WTC11 (cell line): ENCODE measurements around the gene ERMAP. TPM values are rescaled to one million over a fixed set of nuclear protein-coding genes. Genes with fewer than 3 reads are reported as not detected.
"Not testable (repeated sequence)": the region's sequence is repeated elsewhere in the genome, so short reads cannot be mapped to it uniquely, and the experiment has no call there.

ENCODE experiments used
- ATAC-seq: fragments of 200-7000 bp; cut with Tn5 transposase; 2 replicates; pipeline ENCODE4 v1.10.0; 2021; ENCODE audit warnings: mild to moderate bottlenecking, moderate library complexity
- CTCF ChIA-PET: fragments of 300-600 bp; sonication (Branson Sonifier 250); formaldehyde crosslinking; loops from one replicate; lab custom pipeline; 2021; ENCODE audit warnings: antibody characterized with exemption; lab: Charles Lee
- POLR2A ChIA-PET: fragments of 350-600 bp; sonication (Branson Sonifier 250); formaldehyde crosslinking; loops from one replicate; lab custom pipeline; 2021; ENCODE audit warnings: antibody characterized with exemption; lab: Charles Lee
- DNase-seq: peaks from one replicate; pipeline ENCODE4 v3.0.0; 2021; ENCODE audit warnings: low spot score
- H3K27ac Mint-ChIP-seq: 2 replicates; pipeline ENCODE4 v1.8.0; 2021; ENCODE audit warnings: mixed read lengths
- H3K27me3 Mint-ChIP-seq: 2 replicates; pipeline ENCODE4 v1.8.0; 2021; ENCODE audit warnings: low read depth, mild to moderate bottlenecking, moderate library complexity, mixed read lengths
- H3K36me3 Mint-ChIP-seq: 2 replicates; pipeline ENCODE4 v1.8.0; 2021; ENCODE audit warnings: mixed read lengths
- H3K4me1 Mint-ChIP-seq: 2 replicates; pipeline ENCODE4 v1.8.0; 2022; ENCODE audit warnings: mixed read lengths
- H3K4me3 Mint-ChIP-seq: 2 replicates; pipeline ENCODE4 v1.8.0; 2021; ENCODE audit warnings: mild to moderate bottlenecking, moderate library complexity, mixed read lengths
- H3K9me3 Mint-ChIP-seq: 2 replicates; pipeline ENCODE4 v1.8.0; 2021; ENCODE audit warnings: mixed read lengths
- ATF1 ChIP-seq: sonication (generic); formaldehyde crosslinking; IDR thresholded peaks from 2 replicates; pipeline ENCODE4 v1.8.1; 2023; ENCODE audit warnings: mild to moderate bottlenecking, moderate library complexity, missing genetic modification reagents
- CREB1 ChIP-seq: sonication (generic); formaldehyde crosslinking; IDR thresholded peaks from 2 replicates; pipeline ENCODE4 v1.8.0; 2023; ENCODE audit warnings: mild to moderate bottlenecking, missing genetic modification reagents
- CREM ChIP-seq: sonication (generic); formaldehyde crosslinking; IDR thresholded peaks from 2 replicates; pipeline ENCODE4 v1.8.1; 2022; ENCODE audit warnings: mild to moderate bottlenecking, missing genetic modification reagents, moderate library complexity
- EMX1 ChIP-seq: fragments of 250-450 bp; sonication (Bioruptor Pico); IDR thresholded peaks from 2 replicates; pipeline ENCODE4 v1.8.0; 2021; ENCODE audit warnings: mild to moderate bottlenecking
- FOXJ3 ChIP-seq: sonication (generic); formaldehyde crosslinking; IDR thresholded peaks from 2 replicates; pipeline ENCODE4 v1.9.0; 2021; ENCODE audit warnings: missing genetic modification reagents, mild to moderate bottlenecking, borderline replicate concordance
- FOXP1 ChIP-seq: sonication (generic); formaldehyde crosslinking; IDR thresholded peaks from 2 replicates; pipeline ENCODE4 v1.8.0; 2022; ENCODE audit warnings: missing genetic modification reagents, mild to moderate bottlenecking, moderate library complexity, borderline replicate concordance
- KAT7 ChIP-seq: sonication (generic); formaldehyde crosslinking; IDR thresholded peaks from 2 replicates; pipeline ENCODE4 v1.8.1; 2023; ENCODE audit warnings: missing genetic modification reagents, mild to moderate bottlenecking, borderline replicate concordance
- NFYB ChIP-seq: sonication (generic); formaldehyde crosslinking; conservative IDR thresholded peaks from 2 replicates; pipeline ENCODE4 v1.8.0; 2022; ENCODE audit warnings: low read depth, missing genetic modification reagents
- TEAD1 ChIP-seq: sonication (generic); formaldehyde crosslinking; IDR thresholded peaks from 2 replicates; pipeline ENCODE4 v1.8.0; 2022; ENCODE audit warnings: mild to moderate bottlenecking, missing genetic modification reagents
- ZBTB21 ChIP-seq: sonication (generic); formaldehyde crosslinking; IDR thresholded peaks from 2 replicates; pipeline ENCODE4 v1.8.1; 2023; ENCODE audit warnings: mild to moderate bottlenecking, missing genetic modification reagents, borderline replicate concordance
- ZNF219 ChIP-seq: sonication (generic); formaldehyde crosslinking; IDR thresholded peaks from 2 replicates; pipeline ENCODE4 v1.8.0; 2023; ENCODE audit warnings: missing genetic modification reagents, mild to moderate bottlenecking, borderline replicate concordance
- ZNF232 ChIP-seq: sonication (generic); formaldehyde crosslinking; IDR thresholded peaks from 2 replicates; pipeline ENCODE4 v1.8.0; 2022; ENCODE audit warnings: mild to moderate bottlenecking, missing genetic modification reagents
- ZNF396 ChIP-seq: fragments of 250-450 bp; sonication (Bioruptor Pico); IDR thresholded peaks from 2 replicates; pipeline ENCODE4 v1.8.0; 2021; ENCODE audit warnings: mild to moderate bottlenecking, moderate library complexity, borderline replicate concordance
- ZNF416 ChIP-seq: fragments of 250-450 bp; sonication (Bioruptor Pico); IDR thresholded peaks from 2 replicates; pipeline ENCODE4 v1.9.0; 2021; ENCODE audit warnings: mild to moderate bottlenecking, inconsistent platforms
- total RNA-seq: library from RNA; stranded (reverse); gene quantifications from 3 replicates; pipeline ENCODE4 v1.2.3, GENCODE V29; 2021
- TF ChIP-seq, protein P1 (sequence below): sonication (generic); formaldehyde crosslinking; IDR thresholded peaks from 2 replicates; pipeline ENCODE4 v1.8.1; 2022; ENCODE audit warnings: low read depth, mild to moderate bottlenecking, moderate library complexity, missing genetic modification reagents, borderline replicate concordance
- TF ChIP-seq, protein P2 (sequence below): sonication (generic); formaldehyde crosslinking; IDR thresholded peaks from 2 replicates; pipeline ENCODE4 v1.8.1; 2023; ENCODE audit warnings: mild to moderate bottlenecking, missing genetic modification reagents
- TF ChIP-seq, protein P3 (sequence below): fragments of 250-450 bp; sonication (Bioruptor Pico); IDR thresholded peaks from 2 replicates; pipeline ENCODE4 v2.1.2; 2022; ENCODE audit warnings: mild to moderate bottlenecking, moderate library complexity
- TF ChIP-seq, protein P4 (sequence below): sonication (generic); formaldehyde crosslinking; IDR thresholded peaks from 2 replicates; pipeline ENCODE4 v1.8.0; 2022; ENCODE audit warnings: mild to moderate bottlenecking, missing genetic modification reagents
- TF ChIP-seq, protein P5 (sequence below): fragments of 250-450 bp; sonication (Bioruptor Pico); IDR thresholded peaks from 2 replicates; pipeline ENCODE4 v1.8.0; 2021; ENCODE audit warnings: mild to moderate bottlenecking
- TF ChIP-seq, protein P6 (sequence below): sonication (generic); formaldehyde crosslinking; IDR thresholded peaks from 2 replicates; pipeline ENCODE4 v1.8.1; 2023; ENCODE audit warnings: mild to moderate bottlenecking, moderate library complexity, missing genetic modification reagents

ERMAP gene
- total RNA-seq, 1 experiment from 2014 or later: 2.6 TPM

DNA sequence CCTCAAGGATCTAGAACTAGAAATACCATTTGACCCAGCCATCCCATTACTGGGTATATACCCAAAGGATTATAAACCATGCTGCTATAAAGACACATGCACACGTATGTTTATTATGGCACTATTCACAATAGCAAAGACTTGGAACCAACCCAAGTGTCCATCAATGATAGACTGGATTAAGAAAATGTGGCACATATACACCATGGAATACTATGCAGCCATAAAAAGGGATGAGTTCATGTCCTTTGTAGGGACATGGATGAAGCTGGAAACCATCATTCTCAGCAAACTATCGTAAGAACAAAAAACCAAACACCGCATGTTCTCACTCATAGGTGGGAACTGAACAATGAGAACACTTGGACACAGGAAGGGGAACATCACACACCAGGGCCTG lies 2.1 kb upstream of the ERMAP start:
- CTCF ChIA-PET, H3K27me3 Mint-ChIP-seq, DNase-seq, H3K27ac Mint-ChIP-seq, ATAC-seq, H3K9me3 Mint-ChIP-seq, POLR2A ChIA-PET, H3K4me3 Mint-ChIP-seq, H3K36me3 Mint-ChIP-seq: not testable (repeated sequence)
- H3K4me1 Mint-ChIP-seq: peaks cover 11% of the 10 kb centered on the region

DNA sequence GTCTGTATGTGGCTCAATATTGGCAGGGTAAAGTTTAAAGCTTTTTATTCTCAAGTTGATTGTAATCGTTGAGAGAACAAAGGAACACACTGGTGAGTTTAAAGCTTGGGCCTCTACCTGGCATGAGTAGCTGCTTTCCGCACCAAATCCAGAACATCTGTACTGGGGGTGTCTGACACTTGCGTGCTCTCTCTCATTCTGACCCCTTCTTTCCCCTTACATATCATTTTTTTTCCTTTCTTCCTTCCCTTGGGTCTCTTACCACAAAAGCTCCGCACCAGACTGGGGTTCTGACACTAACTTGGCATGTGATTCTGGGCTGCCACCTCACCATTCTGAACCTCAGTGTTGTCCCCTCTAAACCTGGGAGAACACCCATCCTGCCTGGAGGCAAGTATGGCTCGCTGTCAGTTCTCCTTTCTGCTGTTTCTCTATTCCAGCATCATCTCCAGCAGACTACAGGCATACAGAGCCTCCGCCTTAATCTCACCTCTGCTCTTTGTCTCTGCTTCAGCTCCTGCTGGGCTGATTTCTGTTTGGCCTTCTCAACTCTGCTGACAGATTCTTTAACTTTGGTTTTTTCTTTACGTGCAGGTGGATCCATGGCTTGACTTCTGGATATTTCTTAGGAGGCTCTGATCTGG lies 859 bp upstream of the ERMAP start:
- H3K27ac Mint-ChIP-seq: peak overlapping the region; percentile 88
- H3K9me3 Mint-ChIP-seq: no peaks in the 10 kb centered on the region
- peak overlapping the region; percentile 78 for H3K4me3 Mint-ChIP-seq
- ATAC-seq (peak; percentile 6), DNase-seq (no peak)
- H3K4me1 Mint-ChIP-seq: peaks cover 17% of the 10 kb centered on the region
- peaks cover 9% of the 10 kb centered on the region for H3K36me3 Mint-ChIP-seq
- POLR2A ChIA-PET: interaction anchor here (0.8 to 1.3 kb wide), 3 partner anchors 49 to 109 kb away, joined by 3 to 4 read pairs (median 3); partner anchors contain the start of genes C1orf50 and P3H1
- CTCF ChIA-PET: interaction anchor here (1.5 to 3.2 kb wide), 6 partner anchors 30 to 258 kb away, joined by 3 to 17 read pairs (median 8); partner anchors contain the start of genes C1orf50, P3H1 and ZNF691
- TF ChIP-seq, protein P1, sequence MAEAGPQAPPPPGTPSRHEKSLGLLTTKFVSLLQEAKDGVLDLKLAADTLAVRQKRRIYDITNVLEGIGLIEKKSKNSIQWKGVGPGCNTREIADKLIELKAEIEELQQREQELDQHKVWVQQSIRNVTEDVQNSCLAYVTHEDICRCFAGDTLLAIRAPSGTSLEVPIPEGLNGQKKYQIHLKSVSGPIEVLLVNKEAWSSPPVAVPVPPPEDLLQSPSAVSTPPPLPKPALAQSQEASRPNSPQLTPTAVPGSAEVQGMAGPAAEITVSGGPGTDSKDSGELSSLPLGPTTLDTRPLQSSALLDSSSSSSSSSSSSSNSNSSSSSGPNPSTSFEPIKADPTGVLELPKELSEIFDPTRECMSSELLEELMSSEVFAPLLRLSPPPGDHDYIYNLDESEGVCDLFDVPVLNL (CRISPR knock-in tag): no peak
- TF ChIP-seq ZNF219 (CRISPR knock-in tag) (no peak), ZNF232 (CRISPR knock-in tag) (no peak), FOXP1 (CRISPR knock-in tag) (no peak), ATF1 (CRISPR knock-in tag) (no peak), CREM (CRISPR knock-in tag) (no peak), CREB1 (CRISPR knock-in tag) (no peak), KAT7 (CRISPR knock-in tag) (no peak), ZNF416 (CRISPR knock-in tag) (no peak), FOXJ3 (CRISPR knock-in tag) (no peak), NFYB (CRISPR knock-in tag) (no peak), ZBTB21 (CRISPR knock-in tag) (no peak), ZNF396 (CRISPR knock-in tag) (no peak), TEAD1 (no peak), EMX1 (CRISPR knock-in tag) (no peak)
- TF ChIP-seq, protein P2, sequence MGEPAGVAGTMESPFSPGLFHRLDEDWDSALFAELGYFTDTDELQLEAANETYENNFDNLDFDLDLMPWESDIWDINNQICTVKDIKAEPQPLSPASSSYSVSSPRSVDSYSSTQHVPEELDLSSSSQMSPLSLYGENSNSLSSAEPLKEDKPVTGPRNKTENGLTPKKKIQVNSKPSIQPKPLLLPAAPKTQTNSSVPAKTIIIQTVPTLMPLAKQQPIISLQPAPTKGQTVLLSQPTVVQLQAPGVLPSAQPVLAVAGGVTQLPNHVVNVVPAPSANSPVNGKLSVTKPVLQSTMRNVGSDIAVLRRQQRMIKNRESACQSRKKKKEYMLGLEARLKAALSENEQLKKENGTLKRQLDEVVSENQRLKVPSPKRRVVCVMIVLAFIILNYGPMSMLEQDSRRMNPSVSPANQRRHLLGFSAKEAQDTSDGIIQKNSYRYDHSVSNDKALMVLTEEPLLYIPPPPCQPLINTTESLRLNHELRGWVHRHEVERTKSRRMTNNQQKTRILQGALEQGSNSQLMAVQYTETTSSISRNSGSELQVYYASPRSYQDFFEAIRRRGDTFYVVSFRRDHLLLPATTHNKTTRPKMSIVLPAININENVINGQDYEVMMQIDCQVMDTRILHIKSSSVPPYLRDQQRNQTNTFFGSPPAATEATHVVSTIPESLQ (CRISPR knock-in tag): no peak
- TF ChIP-seq, protein P3, sequence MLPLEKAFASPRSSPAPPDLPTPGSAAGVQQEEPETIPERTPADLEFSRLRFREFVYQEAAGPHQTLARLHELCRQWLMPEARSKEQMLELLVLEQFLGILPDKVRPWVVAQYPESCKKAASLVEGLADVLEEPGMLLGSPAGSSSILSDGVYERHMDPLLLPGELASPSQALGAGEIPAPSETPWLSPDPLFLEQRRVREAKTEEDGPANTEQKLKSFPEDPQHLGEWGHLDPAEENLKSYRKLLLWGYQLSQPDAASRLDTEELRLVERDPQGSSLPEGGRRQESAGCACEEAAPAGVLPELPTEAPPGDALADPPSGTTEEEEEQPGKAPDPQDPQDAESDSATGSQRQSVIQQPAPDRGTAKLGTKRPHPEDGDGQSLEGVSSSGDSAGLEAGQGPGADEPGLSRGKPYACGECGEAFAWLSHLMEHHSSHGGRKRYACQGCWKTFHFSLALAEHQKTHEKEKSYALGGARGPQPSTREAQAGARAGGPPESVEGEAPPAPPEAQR (CRISPR knock-in tag): no peak
- TF ChIP-seq, protein P4, sequence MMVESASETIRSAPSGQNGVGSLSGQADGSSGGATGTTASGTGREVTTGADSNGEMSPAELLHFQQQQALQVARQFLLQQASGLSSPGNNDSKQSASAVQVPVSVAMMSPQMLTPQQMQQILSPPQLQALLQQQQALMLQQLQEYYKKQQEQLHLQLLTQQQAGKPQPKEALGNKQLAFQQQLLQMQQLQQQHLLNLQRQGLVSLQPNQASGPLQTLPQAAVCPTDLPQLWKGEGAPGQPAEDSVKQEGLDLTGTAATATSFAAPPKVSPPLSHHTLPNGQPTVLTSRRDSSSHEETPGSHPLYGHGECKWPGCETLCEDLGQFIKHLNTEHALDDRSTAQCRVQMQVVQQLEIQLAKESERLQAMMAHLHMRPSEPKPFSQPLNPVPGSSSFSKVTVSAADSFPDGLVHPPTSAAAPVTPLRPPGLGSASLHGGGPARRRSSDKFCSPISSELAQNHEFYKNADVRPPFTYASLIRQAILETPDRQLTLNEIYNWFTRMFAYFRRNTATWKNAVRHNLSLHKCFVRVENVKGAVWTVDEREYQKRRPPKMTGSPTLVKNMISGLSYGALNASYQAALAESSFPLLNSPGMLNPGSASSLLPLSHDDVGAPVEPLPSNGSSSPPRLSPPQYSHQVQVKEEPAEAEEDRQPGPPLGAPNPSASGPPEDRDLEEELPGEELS: no peak
- TF ChIP-seq, protein P5, sequence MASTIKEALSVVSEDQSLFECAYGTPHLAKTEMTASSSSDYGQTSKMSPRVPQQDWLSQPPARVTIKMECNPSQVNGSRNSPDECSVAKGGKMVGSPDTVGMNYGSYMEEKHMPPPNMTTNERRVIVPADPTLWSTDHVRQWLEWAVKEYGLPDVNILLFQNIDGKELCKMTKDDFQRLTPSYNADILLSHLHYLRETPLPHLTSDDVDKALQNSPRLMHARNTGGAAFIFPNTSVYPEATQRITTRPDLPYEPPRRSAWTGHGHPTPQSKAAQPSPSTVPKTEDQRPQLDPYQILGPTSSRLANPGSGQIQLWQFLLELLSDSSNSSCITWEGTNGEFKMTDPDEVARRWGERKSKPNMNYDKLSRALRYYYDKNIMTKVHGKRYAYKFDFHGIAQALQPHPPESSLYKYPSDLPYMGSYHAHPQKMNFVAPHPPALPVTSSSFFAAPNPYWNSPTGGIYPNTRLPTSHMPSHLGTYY: no peak
- TF ChIP-seq, protein P6, sequence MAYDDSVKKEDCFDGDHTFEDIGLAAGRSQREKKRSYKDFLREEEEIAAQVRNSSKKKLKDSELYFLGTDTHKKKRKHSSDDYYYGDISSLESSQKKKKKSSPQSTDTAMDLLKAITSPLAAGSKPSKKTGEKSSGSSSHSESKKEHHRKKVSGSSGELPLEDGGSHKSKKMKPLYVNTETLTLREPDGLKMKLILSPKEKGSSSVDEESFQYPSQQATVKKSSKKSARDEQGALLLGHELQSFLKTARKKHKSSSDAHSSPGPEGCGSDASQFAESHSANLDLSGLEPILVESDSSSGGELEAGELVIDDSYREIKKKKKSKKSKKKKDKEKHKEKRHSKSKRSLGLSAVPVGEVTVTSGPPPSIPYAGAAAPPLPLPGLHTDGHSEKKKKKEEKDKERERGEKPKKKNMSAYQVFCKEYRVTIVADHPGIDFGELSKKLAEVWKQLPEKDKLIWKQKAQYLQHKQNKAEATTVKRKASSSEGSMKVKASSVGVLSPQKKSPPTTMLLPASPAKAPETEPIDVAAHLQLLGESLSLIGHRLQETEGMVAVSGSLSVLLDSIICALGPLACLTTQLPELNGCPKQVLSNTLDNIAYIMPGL: no peak
- H3K27me3 Mint-ChIP-seq: no peaks in the 10 kb centered on the region
